ENCODE results near the gene BMP7.

BMP7 gene

GRCh38 chr20:57209413-57209812, 57.0 kb downstream of the BMP7 start:
- TF ChIP-seq, protein P1, sequence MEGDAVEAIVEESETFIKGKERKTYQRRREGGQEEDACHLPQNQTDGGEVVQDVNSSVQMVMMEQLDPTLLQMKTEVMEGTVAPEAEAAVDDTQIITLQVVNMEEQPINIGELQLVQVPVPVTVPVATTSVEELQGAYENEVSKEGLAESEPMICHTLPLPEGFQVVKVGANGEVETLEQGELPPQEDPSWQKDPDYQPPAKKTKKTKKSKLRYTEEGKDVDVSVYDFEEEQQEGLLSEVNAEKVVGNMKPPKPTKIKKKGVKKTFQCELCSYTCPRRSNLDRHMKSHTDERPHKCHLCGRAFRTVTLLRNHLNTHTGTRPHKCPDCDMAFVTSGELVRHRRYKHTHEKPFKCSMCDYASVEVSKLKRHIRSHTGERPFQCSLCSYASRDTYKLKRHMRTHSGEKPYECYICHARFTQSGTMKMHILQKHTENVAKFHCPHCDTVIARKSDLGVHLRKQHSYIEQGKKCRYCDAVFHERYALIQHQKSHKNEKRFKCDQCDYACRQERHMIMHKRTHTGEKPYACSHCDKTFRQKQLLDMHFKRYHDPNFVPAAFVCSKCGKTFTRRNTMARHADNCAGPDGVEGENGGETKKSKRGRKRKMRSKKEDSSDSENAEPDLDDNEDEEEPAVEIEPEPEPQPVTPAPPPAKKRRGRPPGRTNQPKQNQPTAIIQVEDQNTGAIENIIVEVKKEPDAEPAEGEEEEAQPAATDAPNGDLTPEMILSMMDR (IDR thresholded peaks at IDR 0.05; ENCODE audit: low read depth, low read length, missing control alignments): no peak
- no peak for DNase-seq (ENCODE audit: extremely low read depth, low read depth)
- no peak overlapping the region for H3K4me3 ChIP-seq (replicated peaks; ENCODE audit: low read depth, low read length)

- no peak overlapping the region for H3K4me3 ChIP-seq (replicated peaks; ENCODE audit: low read depth, low read length)
- DNase-seq (ENCODE audit: extremely low read depth, low read depth): no peak
- TF ChIP-seq, protein P1 (IDR thresholded peaks at IDR 0.05; ENCODE audit: low read depth, low read length, missing control alignments): no peak
These were observed 58.2 kb downstream of the BMP7 start for GRCh38 chr20:57208198-57208597.

GRCh38 chr20:57207251-57207650, 59.2 kb downstream of the BMP7 start:
- DNase-seq (ENCODE audit: extremely low read depth, low read depth): no peak
- TF ChIP-seq, protein P1 (IDR thresholded peaks at IDR 0.05; ENCODE audit: low read depth, low read length, missing control alignments): no peak

GRCh38 chr20:57205606-57206219, 60.7 kb downstream of the BMP7 start:
- peak; percentile 92 for DNase-seq (ENCODE audit: extremely low read depth, low read depth)
- TF ChIP-seq, protein P1 (IDR thresholded peaks at IDR 0.05; ENCODE audit: low read depth, low read length, missing control alignments): no peak
- no peak overlapping the region for H3K4me3 ChIP-seq (replicated peaks; ENCODE audit: low read depth, low read length)

More at GRCh38 chr20:57207251-57207650, 59.2 kb downstream of the BMP7 start:
- no peak overlapping the region for H3K4me3 ChIP-seq (replicated peaks; ENCODE audit: low read depth, low read length)

GRCh38 chr20:57203986-57204385, 62.5 kb downstream of the BMP7 start:
- no peak overlapping the region for H3K4me3 ChIP-seq (replicated peaks; ENCODE audit: low read depth, low read length)
- DNase-seq (ENCODE audit: extremely low read depth, low read depth): no peak
- TF ChIP-seq, protein P1 (IDR thresholded peaks at IDR 0.05; ENCODE audit: low read depth, low read length, missing control alignments): no peak

- DNase-seq (ENCODE audit: extremely low read depth, low read depth): no peak
- TF ChIP-seq, protein P1 (IDR thresholded peaks at IDR 0.05; ENCODE audit: low read depth, low read length, missing control alignments): no peak
- H3K4me3 ChIP-seq (replicated peaks; ENCODE audit: low read depth, low read length): no peak overlapping the region
These were observed 63.2 kb downstream of the BMP7 start for GRCh38 chr20:57203204-57203603.

DNA sequence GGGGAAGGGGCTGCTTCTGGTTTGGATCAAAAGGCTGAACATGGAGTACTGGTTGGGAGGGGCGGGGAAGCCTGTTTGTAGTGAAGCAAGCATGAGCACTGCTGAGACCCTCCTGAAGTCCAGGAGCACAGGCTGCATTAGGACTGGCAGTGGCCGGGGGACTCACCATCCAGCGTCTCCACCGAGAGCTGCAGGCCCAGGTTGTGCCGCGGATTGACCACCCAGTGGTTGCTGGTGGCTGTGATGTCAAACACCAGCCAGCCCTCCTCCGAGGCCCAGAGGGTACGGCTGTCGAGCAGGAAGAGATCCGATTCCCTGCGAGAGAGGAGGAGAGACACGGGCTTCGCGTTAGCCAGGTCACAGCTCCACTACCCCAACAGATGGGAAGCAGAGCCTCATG, 64.1 kb downstream of the BMP7 start:
- DNase-seq (ENCODE audit: extremely low read depth, low read depth): no peak
- H3K4me3 ChIP-seq (replicated peaks; ENCODE audit: low read depth, low read length): no peak overlapping the region
- TF ChIP-seq, protein P1 (IDR thresholded peaks at IDR 0.05; ENCODE audit: low read depth, low read length, missing control alignments): no peak

All from HFF-Myc (cell line).